Ovary (tissue), 3 donors: Measurements from ENCODE around the gene ABHD17C.

Source experiments
- CTCF ChIP-seq, 3 donors: fragments of 450-650 bp in 2 of 3; fragments of 200-600 bp in 1 of 3; IDR thresholded peaks; one replicate each; pipeline versions ENCODE4 v1.5.1 to v1.8.0; 2016 to 2022; ENCODE audit warnings: antibody characterized with exemption in 3 of 3, mild to moderate bottlenecking in 1 of 3
- EP300 ChIP-seq: sonication (generic); formaldehyde crosslinking; IDR thresholded peaks from one replicate; pipeline ENCODE4 v1.6.1; 2017; ENCODE audit warnings: antibody characterized with exemption
- POLR2A ChIP-seq: fragments of 450-650 bp; IDR thresholded peaks from one replicate; pipeline ENCODE4 v1.6.1; 2017; ENCODE audit warnings: antibody characterized with exemption, mild to moderate bottlenecking, moderate library complexity
- donor health status: DM: no; HTN: no; CAD: no.

GRCh38 chr15:80677041-80677440, 18.1 kb upstream of the ABHD17C start:
- TF ChIP-seq CTCF (IDR thresholded peaks at IDR 0.05): no peak
- TF ChIP-seq EP300: no peak
- no peak for TF ChIP-seq POLR2A
